OCI-LY7 (cell line): ENCODE measurements around the gene TFEB. TPM values are rescaled to one million over a fixed set of nuclear protein-coding genes. Genes with fewer than 3 reads are reported as not detected.

Experiments used
- BruUV-seq: library from RNA; stranded (reverse); fragments of 400-500 nt; replicated peaks from 2 replicates; lab custom pipeline; 2021; lab: Mats Ljungman, UMichigan
- CTCF ChIA-PET: fragments of 300-600 bp; sonication (Branson Sonifier 250); formaldehyde crosslinking; loops from one replicate; lab custom pipeline; 2022; ENCODE audit warnings: antibody characterized with exemption; ENCODE audit not compliant: unreplicated experiment; lab: Charles Lee
- POLR2A ChIA-PET: fragments of 300-600 bp; sonication (Branson Sonifier 250); formaldehyde crosslinking; loops from one replicate; lab custom pipeline; 2022; ENCODE audit warnings: antibody characterized with exemption; lab: Charles Lee
- DNase-seq: peaks from one replicate; pipeline ENCODE4 v3.0.0-alpha.2; 2015; ENCODE audit warnings: low spot score
- H2AFZ ChIP-seq: fragments of 200-600 bp; sonication (generic), shearing (Covaris generic); 2 replicates; pipeline ENCODE4 v1.6.1; 2014; ENCODE audit warnings: mild to moderate bottlenecking, antibody characterized with exemption, low read length, moderate library complexity
- H3K27ac ChIP-seq: fragments of 200-600 bp; sonication (generic); 2 replicates; pipeline ENCODE4 v1.5.1; 2014; ENCODE audit warnings: mixed run types, low read depth, mild to moderate bottlenecking, moderate library complexity, low read length, inconsistent platforms; ENCODE audit not compliant: poor library complexity, severe bottlenecking
- H3K36me3 ChIP-seq: fragments of 200-600 bp; sonication (generic); 2 replicates; pipeline ENCODE4 v1.6.1; 2014; ENCODE audit warnings: mild to moderate bottlenecking, antibody characterized with exemption, low read length, moderate library complexity, mixed read lengths; ENCODE audit not compliant: insufficient read depth
- H3K4me1 ChIP-seq: fragments of 200-600 bp; sonication (generic); 2 replicates; pipeline ENCODE4 v1.5.1; 2014; ENCODE audit warnings: mild to moderate bottlenecking, low read length; ENCODE audit not compliant: insufficient read depth, poor library complexity, severe bottlenecking
- H3K4me2 ChIP-seq: fragments of 200-600 bp; sonication (generic); 2 replicates; pipeline ENCODE4 v1.6.1; 2014; ENCODE audit warnings: mild to moderate bottlenecking, low read length
- H3K4me3 ChIP-seq: fragments of 200-600 bp; sonication (generic); 2 replicates; pipeline ENCODE4 v1.5.1; 2014; ENCODE audit warnings: mild to moderate bottlenecking, low read depth, low read length; ENCODE audit not compliant: poor library complexity, severe bottlenecking
- H3K79me2 ChIP-seq: fragments of 200-600 bp; sonication (generic); 2 replicates; pipeline ENCODE4 v1.6.1; 2016; ENCODE audit warnings: low read depth, mild to moderate bottlenecking, low read length, moderate library complexity, mixed read lengths; ENCODE audit not compliant: insufficient read depth
- H3K9me2 ChIP-seq: fragments of 200-600 bp; sonication (generic); 2 replicates; pipeline ENCODE4 v1.6.1; 2016; ENCODE audit warnings: mild to moderate bottlenecking, low read length, mixed read lengths; ENCODE audit not compliant: insufficient read depth
- H3K9me3 ChIP-seq: fragments of 200-600 bp; sonication (generic); 2 replicates; pipeline ENCODE4 v1.6.1; 2014; ENCODE audit warnings: mild to moderate bottlenecking, mixed run types, low read length, mixed read lengths
- H4K20me1 ChIP-seq: fragments of 200-600 bp; sonication (generic); 2 replicates; pipeline ENCODE4 v1.6.1; 2014; ENCODE audit warnings: mild to moderate bottlenecking, antibody characterized with exemption, low read length, moderate library complexity, mixed read lengths; ENCODE audit not compliant: insufficient read depth
- CTCF ChIP-seq: fragments of 200-600 bp; sonication (generic); conservative IDR thresholded peaks from 2 replicates; pipeline ENCODE4 v1.5.1; 2014; ENCODE audit warnings: mild to moderate bottlenecking, antibody characterized with exemption, low read length, moderate library complexity, mixed read lengths
- EZH2phosphoT487 ChIP-seq: fragments of 200-600 bp; sonication (generic); IDR thresholded peaks from 2 replicates; pipeline ENCODE4 v1.6.1; 2018; ENCODE audit warnings: low read depth, borderline replicate concordance, mild to moderate bottlenecking, mixed run types, antibody characterized with exemption, low read length, moderate library complexity, mixed read lengths
- intact Hi-C: fragments of 100-400 bp; cut with micrococcal nuclease; formaldehyde crosslinking; loops from one replicate; pipeline ENCODE4 v1.10.0; 2022; ENCODE audit not compliant: unreplicated experiment
- total RNA-seq, 2 experiments: library from RNA; depleted of rRNA in 1 of 2; stranded (reverse); fragments of >200 nt in 1 of 2; shearing (Covaris generic) in 1 of 2; gene quantifications; 2 replicates each; pipeline ENCODE4 v1.2.3, GENCODE V29; 2014 to 2022

TFEB gene
- total RNA-seq, 2 experiments from 2014 or later, result 36.8 to 60.0 TPM

DNA sequence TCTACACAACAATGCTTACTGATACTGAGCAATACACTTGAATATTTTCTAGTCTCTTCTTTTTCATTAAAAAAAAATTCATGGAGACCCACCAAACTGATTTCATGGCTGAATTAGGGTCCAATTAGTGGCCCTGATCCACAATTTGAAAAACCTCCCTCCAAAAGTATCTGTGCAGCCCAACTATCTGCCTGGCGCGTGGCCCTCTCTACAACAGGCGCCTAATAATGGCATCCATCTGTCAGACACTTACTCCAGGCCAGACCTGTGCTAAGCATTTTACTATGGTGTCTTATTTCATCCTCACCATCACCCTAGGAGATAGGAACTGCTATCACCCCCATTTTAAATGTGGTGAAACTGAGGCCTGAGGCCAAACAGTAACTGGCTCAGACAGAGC lies 14.0 kb downstream of the TFEB start:
- intact Hi-C loops, result loop anchor here (10.0 kb wide), 1 partner anchor 1023 kb away; the partner anchor contains the start of gene TBCC
- H3K9me2 ChIP-seq, result no peaks in the 10 kb centered on the region
- peaks cover 98% of the 10 kb centered on the region for H3K4me1 ChIP-seq
- no peaks in the 10 kb centered on the region for H3K9me3 ChIP-seq
- ChIA-PET POLR2A (interaction anchor here (3.0 to 3.4 kb wide), 3 partner anchors 12 to 16 kb away, joined by 16 to 42 read pairs (median 31); no protein-coding TSS in a partner anchor), CTCF (interaction anchor here (1.8 kb wide), 1 partner anchor 13 kb away, joined by 6 read pairs; no protein-coding TSS in a partner anchor)
- peaks cover 98% of the 10 kb centered on the region for H3K79me2 ChIP-seq
- no TSS peak for BruUV-seq
- H2AFZ ChIP-seq, result no peak overlapping the region
- no peak for DNase-seq
- peak overlapping the region; percentile 58 for H3K4me2 ChIP-seq
- TF ChIP-seq CTCF (no peak), EZH2phosphoT487 (no peak)
- H3K36me3 ChIP-seq, result no peaks in the 10 kb centered on the region
- H3K27ac ChIP-seq, result peak overlapping the region; percentile 12
- no peaks in the 10 kb centered on the region; the same call in 1 of the 2 replicates for H4K20me1 ChIP-seq
- peak overlapping the region; percentile 32 for H3K4me3 ChIP-seq

GRCh38 chr6:41720783-41721182 lies 14.6 kb downstream of the TFEB start:
- Histone ChIP-seq H3K9me2 (no peaks in the 10 kb centered on the region), H3K9me3 (no peaks in the 10 kb centered on the region), H3K27ac (no peak overlapping the region), H3K4me2 (peak overlapping the region; percentile 58), H3K36me3 (no peaks in the 10 kb centered on the region), H3K79me2 (peaks cover 98% of the 10 kb centered on the region), H2AFZ (no peak overlapping the region), H3K4me3 (peak overlapping the region; percentile 32), H3K4me1 (peaks cover 99% of the 10 kb centered on the region), H4K20me1 (no peaks in the 10 kb centered on the region; the same call in 1 of the 2 replicates)
- POLR2A ChIA-PET, result interaction anchor here (6.5 kb wide), 1 partner anchor 15 kb away, joined by 65 read pairs; no protein-coding TSS in a partner anchor
- intact Hi-C loops, result loop anchor here (10.0 kb wide), 1 partner anchor 1024 kb away; the partner anchor contains the start of gene TBCC
- no peak for DNase-seq
- no peak for TF ChIP-seq EZH2phosphoT487
- no peak for TF ChIP-seq CTCF
- BruUV-seq, result no TSS peak
- CTCF ChIA-PET, result no interaction called here

DNA sequence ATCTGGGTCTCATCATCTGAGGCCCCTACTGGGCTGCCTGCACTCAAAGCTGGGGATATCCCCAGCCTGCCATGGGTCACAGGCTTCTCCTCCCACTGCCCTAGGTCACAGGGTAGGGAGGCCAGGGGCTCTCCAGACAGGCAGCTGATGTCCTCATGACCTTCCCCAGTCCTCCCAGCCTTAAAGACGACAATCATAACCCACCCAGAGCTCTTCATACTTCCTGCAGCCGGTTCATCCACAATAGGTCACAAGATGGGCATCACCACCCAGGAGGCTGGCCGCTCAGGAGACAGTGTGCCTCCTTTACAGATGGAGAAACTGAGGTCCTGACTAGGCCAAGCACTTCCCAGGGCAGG lies 15.2 kb downstream of the TFEB start:
- Histone ChIP-seq H3K27ac (peak overlapping the region; percentile 32), H3K9me3 (no peaks in the 10 kb centered on the region), H4K20me1 (no peaks in the 10 kb centered on the region; the same call in 1 of the 2 replicates), H3K4me1 (peaks cover 97% of the 10 kb centered on the region), H3K36me3 (no peaks in the 10 kb centered on the region), H3K9me2 (no peaks in the 10 kb centered on the region), H3K4me2 (peak overlapping the region; percentile 58), H3K4me3 (peak overlapping the region; percentile 32), H2AFZ (no peak overlapping the region), H3K79me2 (peaks cover 96% of the 10 kb centered on the region)
- ChIA-PET POLR2A (interaction anchor here (1.0 to 6.5 kb wide), 3 partner anchors 11 to 14 kb away, joined by 5 to 65 read pairs (median 19); no protein-coding TSS in a partner anchor), CTCF (interaction anchor here (2.2 kb wide), 1 partner anchor 12 kb away, joined by 9 read pairs; no protein-coding TSS in a partner anchor)
- no peak for TF ChIP-seq CTCF
- no peak for TF ChIP-seq EZH2phosphoT487
- DNase-seq, result no peak
- BruUV-seq, result no TSS peak
- intact Hi-C loops, result loop anchor here (10.0 kb wide), 1 partner anchor 1025 kb away; the partner anchor contains the start of gene TBCC
